Kidney epithelial cell (primary cell): Measurements from ENCODE around the gene KLRB1. TPM values are rescaled to one million over a fixed set of nuclear protein-coding genes. Genes with fewer than 3 reads are reported as not detected.
"Not testable (repeated sequence)": the region's sequence is repeated elsewhere in the genome, so short reads cannot be mapped to it uniquely, and the experiment has no call there.

ENCODE experiments used
- DNase-seq: peaks from one replicate; pipeline ENCODE4 v3.0.0-alpha.2; 2010; ENCODE audit warnings: low read depth
- H3K27me3 ChIP-seq: 2 replicates; pipeline ENCODE4 v1.6.0; 2011; ENCODE audit warnings: low read length; ENCODE audit not compliant: control insufficient read depth, insufficient read depth
- H3K36me3 ChIP-seq: 2 replicates; pipeline ENCODE4 v1.5.1; 2011; ENCODE audit warnings: low read length; ENCODE audit not compliant: control insufficient read depth, insufficient read depth
- H3K4me3 ChIP-seq: 2 replicates; pipeline ENCODE4 v1.5.1; 2011; ENCODE audit warnings: low read depth, mild to moderate bottlenecking, control low read depth, low read length
- total RNA-seq: library from RNA; depleted of rRNA; stranded (reverse); fragments of >200 nt; gene quantifications from 2 replicates; pipeline ENCODE4 v1.2.3, GENCODE V29; 2015
- TF ChIP-seq, protein P1 (sequence below): IDR thresholded peaks from 2 replicates; pipeline ENCODE4 v1.5.1; 2011; ENCODE audit warnings: mild to moderate bottlenecking, moderate library complexity, low read length, control low read depth, inconsistent platforms; ENCODE audit not compliant: insufficient read depth, poor library complexity, severe bottlenecking

The KLRB1 gene
- total RNA-seq, 1 donor from 2014 or later: not detected

DNA sequence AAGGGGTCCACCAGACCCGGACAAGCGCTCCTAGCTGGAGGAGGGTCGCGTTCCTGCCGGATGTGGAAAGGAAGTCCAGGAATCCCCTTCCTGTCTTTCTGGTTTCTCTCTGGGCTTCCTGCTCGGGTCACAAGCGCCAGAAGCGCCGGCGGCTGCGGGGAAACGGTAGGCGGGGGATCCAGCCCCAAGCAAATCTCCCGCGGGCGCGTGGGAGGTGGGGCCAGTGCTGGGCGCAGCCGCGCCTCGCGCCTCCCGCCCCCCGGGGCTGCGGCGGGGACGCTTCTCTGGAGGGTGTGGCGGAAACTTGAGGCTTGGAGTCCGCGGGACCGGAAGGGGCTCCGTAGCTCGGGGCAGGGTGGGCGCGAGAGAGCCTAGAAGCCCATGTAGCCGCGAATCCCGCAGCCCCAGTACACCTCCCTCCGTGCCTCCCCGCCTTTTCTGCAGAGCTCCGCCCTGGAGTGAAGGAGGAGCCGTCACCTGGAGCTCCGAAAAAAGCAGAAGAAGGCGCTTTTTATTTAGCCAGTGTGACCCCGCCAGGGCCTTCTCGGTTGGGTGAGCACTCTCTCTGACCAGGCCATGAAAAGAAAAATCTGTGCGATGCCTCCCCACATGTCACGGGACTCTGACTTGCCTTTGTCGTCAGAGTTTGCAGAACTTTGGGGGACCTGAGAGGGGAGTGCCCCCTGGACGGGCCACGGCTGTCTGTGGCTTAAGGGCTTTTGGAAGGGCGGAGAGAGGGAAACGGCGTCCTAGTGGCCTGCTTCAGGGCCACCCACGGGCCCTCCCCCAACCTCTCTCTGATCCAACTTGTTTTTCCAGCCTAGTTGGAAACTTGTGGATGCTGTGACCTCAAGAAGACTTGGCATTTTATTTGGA is 40.3 kb upstream of the KLRB1 start:
- no peaks in the 10 kb centered on the region for H3K36me3 ChIP-seq
- TF ChIP-seq, protein P1, sequence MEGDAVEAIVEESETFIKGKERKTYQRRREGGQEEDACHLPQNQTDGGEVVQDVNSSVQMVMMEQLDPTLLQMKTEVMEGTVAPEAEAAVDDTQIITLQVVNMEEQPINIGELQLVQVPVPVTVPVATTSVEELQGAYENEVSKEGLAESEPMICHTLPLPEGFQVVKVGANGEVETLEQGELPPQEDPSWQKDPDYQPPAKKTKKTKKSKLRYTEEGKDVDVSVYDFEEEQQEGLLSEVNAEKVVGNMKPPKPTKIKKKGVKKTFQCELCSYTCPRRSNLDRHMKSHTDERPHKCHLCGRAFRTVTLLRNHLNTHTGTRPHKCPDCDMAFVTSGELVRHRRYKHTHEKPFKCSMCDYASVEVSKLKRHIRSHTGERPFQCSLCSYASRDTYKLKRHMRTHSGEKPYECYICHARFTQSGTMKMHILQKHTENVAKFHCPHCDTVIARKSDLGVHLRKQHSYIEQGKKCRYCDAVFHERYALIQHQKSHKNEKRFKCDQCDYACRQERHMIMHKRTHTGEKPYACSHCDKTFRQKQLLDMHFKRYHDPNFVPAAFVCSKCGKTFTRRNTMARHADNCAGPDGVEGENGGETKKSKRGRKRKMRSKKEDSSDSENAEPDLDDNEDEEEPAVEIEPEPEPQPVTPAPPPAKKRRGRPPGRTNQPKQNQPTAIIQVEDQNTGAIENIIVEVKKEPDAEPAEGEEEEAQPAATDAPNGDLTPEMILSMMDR: no peak
- no peaks in the 10 kb centered on the region for H3K27me3 ChIP-seq
- peak overlapping the region; percentile 53 for H3K4me3 ChIP-seq
- DNase-seq: peak; percentile 26

DNA sequence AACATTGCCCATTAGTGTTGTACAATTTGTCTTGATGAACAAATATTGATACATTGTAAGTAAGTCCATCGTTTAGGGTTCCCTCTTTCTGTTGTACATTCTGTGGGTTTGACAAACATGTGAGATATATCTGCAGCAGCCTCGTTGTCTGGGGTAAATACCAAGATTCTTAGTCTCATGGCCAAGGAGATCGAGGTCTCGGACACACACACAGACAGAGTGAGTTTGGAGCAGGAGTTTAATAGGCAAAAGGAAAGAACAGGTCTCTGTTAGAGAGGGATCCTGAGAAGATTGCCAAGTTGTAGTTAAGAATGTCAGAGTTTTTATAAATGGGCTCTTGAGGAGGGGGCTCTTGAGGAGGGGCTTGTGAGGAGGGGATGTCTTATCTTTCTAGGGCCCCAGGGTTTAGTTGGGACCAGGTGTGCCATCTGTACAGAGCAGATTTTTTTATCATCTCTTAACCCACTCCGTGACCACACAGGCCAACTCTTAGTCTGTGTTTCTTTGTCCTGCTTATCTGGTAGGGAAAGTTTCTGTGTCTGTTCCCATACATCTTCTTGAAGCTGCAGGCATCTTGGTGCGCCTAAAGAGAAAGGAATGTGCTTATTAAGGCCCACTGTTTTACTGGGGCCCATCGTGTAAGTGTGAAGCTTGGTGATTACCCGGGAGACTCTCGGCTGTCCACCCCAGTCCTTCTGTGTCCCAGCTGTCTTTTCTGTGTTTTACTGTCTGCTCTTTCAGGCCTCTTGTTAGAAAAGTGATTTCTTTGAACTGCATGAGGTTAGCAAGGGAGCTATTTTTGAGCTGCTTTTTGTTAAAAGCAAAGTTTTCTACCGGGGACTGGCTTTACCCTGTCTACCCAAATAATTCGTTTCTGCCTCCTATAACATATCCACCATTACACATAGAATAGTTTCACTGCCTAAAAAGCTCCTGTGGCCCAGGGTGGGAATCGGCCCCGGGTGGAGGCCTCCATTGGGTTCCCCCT is 39.4 kb upstream of the KLRB1 start:
- no peak for DNase-seq
- Histone ChIP-seq H3K4me3 (peak overlapping the region; percentile 53), H3K27me3 (no peaks in the 10 kb centered on the region), H3K36me3 (no peaks in the 10 kb centered on the region)
- TF ChIP-seq, protein P1: no peak

GRCh38 chr12:9644985-9645551 is 37.4 kb upstream of the KLRB1 start:
- H3K36me3 ChIP-seq, H3K4me3 ChIP-seq, H3K27me3 ChIP-seq, DNase-seq: not testable (repeated sequence)

- TF ChIP-seq, protein P1: no peak
- H3K27me3 ChIP-seq: no peaks in the 10 kb centered on the region
- DNase-seq: no peak
These were observed 35.5 kb upstream of the KLRB1 start for GRCh38 chr12:9643266-9643660.

DNA sequence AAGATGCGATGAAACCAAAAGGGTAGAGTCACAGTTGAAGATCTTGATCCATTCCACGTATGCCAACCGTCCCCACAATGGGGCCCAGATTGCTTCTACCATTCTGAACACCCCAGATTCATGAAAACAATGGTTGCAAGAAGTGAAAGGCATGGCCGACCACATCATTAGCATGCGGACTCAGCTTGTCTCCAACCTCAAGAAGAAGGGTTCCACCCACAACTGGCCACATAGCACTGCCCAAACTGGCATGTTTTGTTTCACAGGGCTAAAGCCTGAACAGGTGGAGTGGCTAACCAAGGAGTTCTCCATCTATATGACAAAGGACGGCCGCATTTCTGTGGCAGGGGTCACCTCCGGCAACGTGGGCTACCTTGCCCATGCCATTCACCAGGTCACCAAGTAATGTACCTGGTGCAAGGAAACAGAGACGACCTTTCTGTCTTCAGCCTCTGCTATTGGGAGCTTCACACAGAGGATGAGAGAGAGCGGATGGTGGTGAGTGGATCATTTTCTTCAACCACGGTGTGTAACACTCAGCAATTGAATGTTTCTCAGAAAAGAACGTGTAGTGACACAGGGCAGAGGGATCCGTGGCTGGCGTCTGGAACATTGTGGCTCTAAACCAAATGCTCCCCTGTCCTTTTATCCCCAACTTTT is 35.0 kb upstream of the KLRB1 start:
- Histone ChIP-seq H3K36me3 (no peaks in the 10 kb centered on the region), H3K4me3 (no peak overlapping the region), H3K27me3 (no peaks in the 10 kb centered on the region)
- DNase-seq: no peak
- TF ChIP-seq, protein P1: no peak

More at GRCh38 chr12:9643266-9643660, 35.5 kb upstream of the KLRB1 start:
- H3K36me3 ChIP-seq: no peaks in the 10 kb centered on the region
- H3K4me3 ChIP-seq: no peak overlapping the region
